Ovary (tissue), 3 donors: ENCODE measurements around the gene SKP1.

ENCODE experiments used
- EP300 ChIP-seq: sonication (generic); formaldehyde crosslinking; IDR thresholded peaks from one replicate; pipeline ENCODE4 v1.6.1; 2017; ENCODE audit warnings: antibody characterized with exemption
- POLR2A ChIP-seq: fragments of 450-650 bp; IDR thresholded peaks from one replicate; pipeline ENCODE4 v1.6.1; 2017; ENCODE audit warnings: antibody characterized with exemption, mild to moderate bottlenecking, moderate library complexity
- TF ChIP-seq, protein P1 (sequence below), 3 donors: fragments of 450-650 bp in 2 of 3; fragments of 200-600 bp in 1 of 3; IDR thresholded peaks; one replicate each; pipeline versions ENCODE4 v1.5.1 to v1.8.0; 2016 to 2022; ENCODE audit warnings: antibody characterized with exemption in 3 of 3, mild to moderate bottlenecking in 1 of 3
- donor health status: DM: no; HTN: no; CAD: no.

- TF ChIP-seq POLR2A (no peak), EP300 (no peak)
- TF ChIP-seq, protein P1, sequence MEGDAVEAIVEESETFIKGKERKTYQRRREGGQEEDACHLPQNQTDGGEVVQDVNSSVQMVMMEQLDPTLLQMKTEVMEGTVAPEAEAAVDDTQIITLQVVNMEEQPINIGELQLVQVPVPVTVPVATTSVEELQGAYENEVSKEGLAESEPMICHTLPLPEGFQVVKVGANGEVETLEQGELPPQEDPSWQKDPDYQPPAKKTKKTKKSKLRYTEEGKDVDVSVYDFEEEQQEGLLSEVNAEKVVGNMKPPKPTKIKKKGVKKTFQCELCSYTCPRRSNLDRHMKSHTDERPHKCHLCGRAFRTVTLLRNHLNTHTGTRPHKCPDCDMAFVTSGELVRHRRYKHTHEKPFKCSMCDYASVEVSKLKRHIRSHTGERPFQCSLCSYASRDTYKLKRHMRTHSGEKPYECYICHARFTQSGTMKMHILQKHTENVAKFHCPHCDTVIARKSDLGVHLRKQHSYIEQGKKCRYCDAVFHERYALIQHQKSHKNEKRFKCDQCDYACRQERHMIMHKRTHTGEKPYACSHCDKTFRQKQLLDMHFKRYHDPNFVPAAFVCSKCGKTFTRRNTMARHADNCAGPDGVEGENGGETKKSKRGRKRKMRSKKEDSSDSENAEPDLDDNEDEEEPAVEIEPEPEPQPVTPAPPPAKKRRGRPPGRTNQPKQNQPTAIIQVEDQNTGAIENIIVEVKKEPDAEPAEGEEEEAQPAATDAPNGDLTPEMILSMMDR (IDR thresholded peaks at IDR 0.05) = no peak
Measured at GRCh38 chr5:134135091-134135655, 41.6 kb downstream of the SKP1 start.
